HG02610 (cell line): Measurements from ENCODE around the gene IL5RA.

ENCODE experiments used
- ATAC-seq: cut with Tn5 transposase; IDR thresholded peaks from one replicate; pipeline ENCODE4 v1.9.1; 2021; ENCODE audit warnings: mild to moderate bottlenecking, moderate library complexity; ENCODE audit not compliant: unreplicated experiment

Gene IL5RA

DNA sequence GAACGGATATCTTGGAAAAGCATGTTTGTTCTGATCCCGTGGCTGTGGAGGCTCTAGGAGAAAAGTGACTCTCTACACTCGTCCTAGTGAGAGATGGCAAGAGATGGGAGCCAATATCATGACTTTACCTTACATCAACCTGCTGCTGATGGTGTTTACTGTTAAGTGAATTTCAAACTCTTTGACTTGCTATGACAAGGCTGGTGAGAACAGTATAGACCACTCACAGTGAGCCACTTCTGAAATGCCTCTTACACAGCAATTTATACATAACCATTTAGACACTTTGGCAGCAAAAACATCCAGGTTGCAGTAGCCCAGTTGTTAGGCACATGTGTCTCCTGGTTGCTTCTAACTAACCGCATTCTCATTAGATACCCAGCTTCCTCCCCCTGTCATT, 43.3 kb downstream of the IL5RA start:
- ATAC-seq, result no peak

DNA sequence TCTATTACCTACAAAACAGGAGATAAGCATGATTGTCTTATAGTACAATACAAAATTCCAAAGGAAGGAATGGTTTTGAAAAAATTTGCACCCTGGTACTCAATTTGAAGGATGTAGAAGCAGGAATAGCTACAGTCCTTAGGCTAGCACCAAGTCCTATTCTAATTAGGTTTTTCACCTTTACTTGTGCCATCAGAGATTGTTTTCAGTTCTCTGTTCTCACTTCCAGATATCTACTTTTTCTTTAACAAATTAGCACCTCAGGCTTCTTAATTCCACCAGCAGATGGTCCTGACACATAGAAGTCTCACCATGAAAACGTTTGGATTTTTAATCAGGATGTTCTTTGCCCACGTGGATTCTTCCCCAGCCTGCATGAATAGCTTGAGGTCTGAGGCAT, 43.8 kb downstream of the IL5RA start:
- peak; percentile 54 for ATAC-seq

DNA sequence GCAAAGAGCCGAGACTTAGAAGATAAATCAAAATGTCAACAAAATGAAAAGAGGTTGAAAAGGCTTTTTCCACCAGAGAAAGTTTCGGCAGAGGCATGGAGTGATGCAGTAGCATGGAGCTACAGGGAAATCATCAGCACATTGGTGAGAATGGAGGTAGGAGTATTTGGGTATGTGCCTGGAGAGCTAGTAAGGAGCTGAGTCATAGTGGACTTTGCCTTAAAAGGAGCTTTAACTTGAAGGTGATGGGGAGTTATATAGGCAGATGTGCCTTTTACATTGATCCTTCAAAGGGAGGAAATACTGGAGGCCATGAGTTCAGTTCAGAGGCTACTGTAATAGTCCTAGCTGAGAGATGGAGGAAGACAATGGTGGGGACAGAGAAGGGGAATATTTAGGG, 44.3 kb downstream of the IL5RA start:
- ATAC-seq, result no peak

DNA sequence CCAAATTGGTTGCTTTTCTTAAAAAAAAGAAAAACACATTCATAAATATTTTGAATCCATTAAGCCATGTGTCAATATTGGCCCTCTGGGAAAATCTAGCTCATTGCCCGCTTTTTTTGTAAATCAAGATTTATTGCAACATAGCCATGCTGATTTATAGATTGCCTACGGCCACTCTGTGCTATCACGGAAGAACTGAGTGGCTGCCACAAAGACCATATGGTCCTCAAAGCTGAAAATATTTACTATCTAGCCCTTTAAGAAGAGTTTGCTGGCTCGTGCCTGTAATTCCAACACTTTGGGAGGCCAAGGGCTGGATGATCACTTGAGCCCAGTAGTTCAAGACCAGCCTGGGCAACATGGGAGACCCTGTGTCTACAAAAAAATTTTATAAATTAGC, 45.9 kb downstream of the IL5RA start:
- no peak for ATAC-seq

DNA sequence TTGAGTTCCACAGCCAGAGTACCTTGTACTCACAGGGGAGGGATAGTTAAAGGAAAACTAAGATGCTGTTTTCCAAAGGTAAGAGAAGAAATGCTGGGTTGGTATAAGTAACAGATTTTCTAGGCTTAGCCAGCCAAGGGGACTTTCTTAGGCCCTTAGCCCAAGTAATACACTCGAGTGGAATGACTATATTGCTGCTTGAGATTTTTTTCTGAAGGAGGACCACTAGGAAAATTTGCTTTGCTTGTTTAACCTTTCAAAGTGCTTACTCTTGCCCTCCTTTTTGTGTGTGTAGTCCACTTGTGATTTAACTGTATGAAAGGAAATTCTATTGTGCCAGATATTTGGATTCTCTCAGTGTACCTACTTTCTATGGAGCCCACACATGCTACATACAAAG, 50.5 kb downstream of the IL5RA start:
- no peak for ATAC-seq

DNA sequence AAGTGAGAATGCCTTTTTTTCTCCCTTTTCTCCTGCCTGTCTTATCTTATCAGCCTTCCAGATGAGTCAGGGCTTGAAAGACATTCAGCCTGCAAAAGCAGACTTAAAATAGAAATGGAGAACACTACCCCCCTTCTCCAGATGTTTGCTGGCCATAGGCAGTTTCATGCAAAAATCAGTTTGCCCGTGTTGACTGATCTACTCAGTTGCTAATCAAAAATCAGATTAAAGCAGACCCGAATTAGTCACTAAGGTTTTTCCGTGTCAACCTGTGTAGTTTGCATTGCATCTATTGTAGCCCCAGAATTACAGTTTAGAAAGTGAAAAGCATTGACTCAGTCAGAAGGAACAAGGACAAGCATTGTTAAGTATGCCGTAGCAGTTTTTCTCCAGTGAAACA, 56.2 kb downstream of the IL5RA start:
- no peak for ATAC-seq

DNA sequence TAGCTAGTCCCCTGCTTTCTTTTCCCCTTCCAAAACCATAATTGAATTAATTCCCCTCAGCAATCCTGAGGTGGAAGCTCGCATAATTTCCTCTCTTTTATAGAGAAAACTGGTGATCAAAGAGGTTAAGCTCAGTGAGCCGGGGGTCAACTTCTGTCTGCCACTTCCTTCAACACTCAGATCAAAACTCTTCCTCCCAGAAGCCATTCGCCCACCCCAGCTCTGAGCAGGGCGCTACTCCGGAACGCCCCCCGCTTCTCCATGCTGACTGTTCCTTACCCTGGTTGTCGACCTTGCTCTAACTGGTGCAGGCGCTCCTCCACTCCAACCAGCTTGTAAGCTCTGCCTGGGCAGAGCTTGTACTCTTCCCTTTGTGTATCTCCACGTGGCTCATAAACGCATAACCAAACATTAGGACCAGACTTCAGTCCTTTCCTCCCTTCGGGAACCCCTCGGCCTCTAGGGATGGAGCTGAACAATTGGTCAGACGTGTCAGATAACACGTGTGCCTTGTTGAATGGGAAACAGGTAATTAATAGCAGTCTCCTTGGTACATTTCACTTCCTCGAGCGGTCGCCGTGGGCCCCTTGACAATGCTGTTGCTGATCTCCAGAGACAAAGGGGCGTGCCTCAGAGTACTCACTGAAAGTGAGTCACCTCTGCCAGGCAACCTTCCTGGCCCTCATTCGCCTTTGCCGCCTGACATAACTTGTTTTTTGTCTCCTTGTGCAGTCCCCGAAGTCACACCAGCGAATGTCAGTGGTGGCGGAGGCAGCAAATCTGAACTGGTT, 71.8 kb downstream of the IL5RA start:
- ATAC-seq, result no peak

DNA sequence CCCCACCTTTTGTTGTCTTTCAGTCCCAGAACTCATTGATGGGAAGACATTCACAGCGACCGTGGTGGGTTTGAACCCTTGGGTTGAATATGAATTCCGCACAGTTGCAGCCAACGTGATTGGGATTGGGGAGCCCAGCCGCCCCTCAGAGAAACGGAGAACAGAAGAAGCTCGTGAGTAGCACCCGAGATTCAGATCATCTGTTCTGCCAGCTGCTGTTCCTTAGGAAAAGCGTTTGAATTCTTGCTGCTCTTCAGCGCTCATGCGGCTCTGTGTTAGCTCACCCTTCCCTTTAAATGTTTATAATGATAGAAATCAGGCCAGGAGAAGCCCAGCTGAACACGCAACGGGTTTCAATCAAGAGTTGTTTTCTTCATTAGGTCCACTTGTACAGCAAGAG, 73.0 kb downstream of the IL5RA start:
- ATAC-seq, result no peak

DNA sequence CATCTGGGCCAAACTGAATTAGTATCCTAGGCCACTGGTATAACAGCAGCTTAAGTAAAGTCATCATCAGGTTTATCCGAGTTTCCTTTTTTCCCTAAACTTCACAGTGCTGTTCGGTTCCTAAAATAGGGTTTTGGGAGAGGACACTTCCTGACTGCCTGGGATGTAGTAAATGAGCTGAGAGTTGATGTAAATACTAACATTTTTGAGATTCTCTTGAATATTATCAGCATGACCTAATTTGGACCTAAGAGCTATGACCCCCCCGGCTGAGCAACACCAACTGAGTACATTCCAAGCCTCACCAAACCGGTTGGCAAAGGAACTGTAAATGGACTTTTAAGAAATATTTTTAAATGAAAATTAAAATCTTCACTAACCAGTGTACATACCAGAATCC, 78.8 kb downstream of the IL5RA start:
- no peak for ATAC-seq

DNA sequence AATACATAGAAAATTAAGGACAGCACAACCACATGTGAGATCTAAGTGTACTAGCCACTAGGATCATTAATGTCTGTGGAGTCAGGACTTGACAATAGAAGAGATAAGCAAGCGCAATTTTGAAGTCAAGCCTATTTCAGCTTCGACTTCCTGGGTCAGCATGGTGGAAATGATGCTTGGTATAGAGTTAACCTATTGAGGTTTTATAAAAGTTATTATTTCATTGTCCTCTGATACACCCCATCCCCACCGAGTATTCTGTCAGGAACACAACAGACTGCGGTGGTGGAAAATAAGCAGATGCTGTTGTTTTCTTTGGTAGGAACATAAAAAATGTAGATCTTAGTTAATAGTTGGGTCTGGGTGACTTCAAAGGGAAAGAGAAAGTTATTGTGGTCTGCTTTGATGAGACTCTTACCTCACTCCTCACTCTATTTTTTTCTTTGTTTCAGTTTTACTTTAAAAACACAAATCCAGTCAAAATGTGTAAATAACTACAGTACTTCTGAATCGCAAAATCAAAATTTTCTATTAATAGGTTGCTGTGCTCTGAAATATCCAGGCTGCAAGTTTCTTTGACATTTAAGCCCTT, 82.1 kb downstream of the IL5RA start:
- ATAC-seq, result peak; percentile 98

DNA sequence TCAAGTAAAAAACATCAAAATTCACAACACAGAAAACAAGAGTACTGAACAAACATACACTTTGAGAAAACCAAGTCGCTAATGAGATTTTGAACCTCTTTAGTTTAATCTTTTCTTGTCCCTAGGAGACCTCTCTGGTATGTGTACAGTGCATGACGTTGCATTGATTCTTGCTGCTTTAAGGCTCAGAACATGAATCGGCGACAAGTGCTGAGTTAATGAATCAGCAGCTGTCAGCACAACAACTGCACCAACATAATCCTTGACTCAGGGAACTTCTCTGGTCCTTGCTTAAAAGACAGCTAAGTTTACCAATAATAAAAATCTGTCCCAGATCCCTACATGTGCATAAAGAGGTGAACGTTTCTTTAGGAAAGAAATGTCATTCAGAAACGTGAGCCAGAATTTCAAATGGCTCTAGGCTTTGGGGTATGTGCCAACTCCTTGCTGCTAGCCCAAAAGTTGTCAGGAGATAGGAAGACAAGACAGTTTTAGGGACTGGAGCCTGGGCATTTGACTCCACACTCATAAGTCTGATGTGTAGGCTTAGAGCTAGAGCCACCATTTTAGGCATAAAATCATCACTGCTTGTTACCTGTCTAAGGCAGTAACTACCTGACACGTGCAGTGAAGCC, 86.9 kb downstream of the IL5RA start:
- ATAC-seq, result no peak

DNA sequence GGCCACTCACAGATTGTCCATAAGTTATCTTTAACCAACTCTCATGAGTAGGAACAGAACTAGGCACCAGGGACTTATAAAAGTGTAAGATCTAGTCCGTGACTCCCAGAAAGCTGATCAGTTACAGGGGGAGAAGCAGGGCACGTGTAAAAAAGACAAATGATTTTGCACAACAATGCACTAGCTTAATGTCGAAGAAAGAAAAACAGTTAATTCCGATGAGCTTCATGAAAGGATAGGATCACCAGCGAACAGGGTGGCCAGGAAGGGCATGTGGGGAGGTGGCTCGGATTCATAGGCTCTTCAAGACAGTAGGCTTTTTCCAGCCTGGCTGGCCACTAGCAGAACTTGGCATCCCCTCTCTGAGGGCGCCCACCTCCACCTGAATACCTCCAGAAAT, 90.0 kb downstream of the IL5RA start:
- no peak for ATAC-seq
